Kidney capillary endothelial cell (primary cell): ENCODE measurements around the gene LRRC37A3.
A peak's percentile ranks its signal among the peaks of the same experiment; 100 is the strongest.
"Not testable (repeated sequence)": the region's sequence is repeated elsewhere in the genome, so short reads cannot be mapped to it uniquely, and the experiment has no call there.

Source experiments
- DNase-seq: peaks from one replicate; pipeline ENCODE4 v3.0.0-alpha.2; 2018; ENCODE audit warnings: low spot score

LRRC37A3 gene

DNA sequence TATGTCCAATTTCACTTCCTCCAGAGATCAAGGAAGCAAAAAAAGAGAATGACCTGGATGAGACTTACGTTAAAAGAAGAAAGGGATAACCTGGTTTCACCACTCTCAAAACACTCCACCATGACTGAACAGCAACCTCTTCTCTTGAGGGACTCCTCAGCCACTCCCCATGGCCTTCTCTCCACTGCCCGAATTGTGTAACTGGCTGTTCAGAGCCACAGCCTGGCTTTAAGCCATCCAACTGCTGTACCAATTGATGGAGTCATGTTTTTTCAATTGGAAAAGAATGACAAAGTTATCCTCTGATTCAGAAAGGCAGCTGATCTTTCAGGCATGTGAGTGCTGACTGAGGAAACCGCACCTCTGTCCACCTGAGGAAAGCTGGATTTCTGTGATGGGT is 85.2 kb downstream of the LRRC37A3 start:
- DNase-seq: not testable (repeated sequence)

DNA sequence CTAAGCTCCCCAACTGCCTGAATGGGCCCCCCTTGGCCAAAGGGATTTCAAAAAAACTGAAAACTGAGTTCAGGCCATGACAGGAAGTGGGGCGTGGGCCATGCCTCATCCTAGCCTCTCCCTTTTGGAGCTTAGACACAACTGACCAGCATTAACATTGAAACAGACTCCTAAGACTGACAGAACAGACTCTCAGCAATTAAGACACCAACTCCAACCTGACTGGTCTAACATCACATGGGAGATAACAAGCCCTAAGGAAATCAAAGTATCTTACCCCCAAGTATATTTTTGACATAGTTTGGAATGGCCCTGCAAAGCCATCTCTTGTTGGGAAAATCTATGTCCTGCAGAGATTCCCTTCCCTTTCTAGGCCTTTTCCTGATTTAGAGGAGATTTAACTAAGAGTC is 88.6 kb downstream of the LRRC37A3 start:
- not testable (repeated sequence) for DNase-seq

DNA sequence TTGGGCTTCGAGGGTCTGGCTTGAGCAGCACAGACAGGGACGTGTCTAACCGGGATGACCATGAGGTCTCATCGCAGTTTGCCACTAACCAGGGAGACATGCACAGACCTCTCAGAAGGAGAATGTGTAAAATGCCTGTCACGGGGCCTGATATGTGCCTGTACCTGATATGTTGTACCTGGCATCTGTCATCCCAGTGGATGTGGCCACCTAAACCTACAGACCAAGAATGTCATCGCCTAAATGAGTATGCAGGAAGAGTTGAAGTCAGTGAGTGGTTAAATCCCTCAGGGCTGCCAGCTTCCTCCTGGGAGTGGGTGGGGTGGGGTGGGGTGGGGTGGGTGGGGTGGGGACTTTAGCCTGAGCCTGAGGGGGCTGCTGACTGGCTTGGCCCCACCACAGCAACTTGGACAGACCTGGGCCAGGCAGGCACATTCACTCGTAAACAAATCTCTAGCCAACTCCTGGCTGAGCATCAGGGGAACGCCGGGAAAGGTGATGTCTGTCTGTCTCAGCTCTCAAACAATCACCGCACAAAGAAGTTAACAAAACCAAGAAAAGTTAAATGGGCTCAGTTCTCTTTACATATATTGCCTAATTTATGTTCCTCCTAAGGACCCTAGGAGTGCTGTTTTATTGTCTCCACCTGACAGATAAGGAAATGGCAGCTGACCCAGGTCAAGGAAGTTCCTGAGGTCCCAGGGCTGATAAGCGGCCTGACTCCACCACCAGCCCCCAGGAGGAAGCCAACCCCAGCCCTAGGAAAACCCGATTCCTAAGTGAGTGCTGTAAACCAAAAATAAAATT is 89.3 kb downstream of the LRRC37A3 start:
- DNase-seq: not testable (repeated sequence)

DNA sequence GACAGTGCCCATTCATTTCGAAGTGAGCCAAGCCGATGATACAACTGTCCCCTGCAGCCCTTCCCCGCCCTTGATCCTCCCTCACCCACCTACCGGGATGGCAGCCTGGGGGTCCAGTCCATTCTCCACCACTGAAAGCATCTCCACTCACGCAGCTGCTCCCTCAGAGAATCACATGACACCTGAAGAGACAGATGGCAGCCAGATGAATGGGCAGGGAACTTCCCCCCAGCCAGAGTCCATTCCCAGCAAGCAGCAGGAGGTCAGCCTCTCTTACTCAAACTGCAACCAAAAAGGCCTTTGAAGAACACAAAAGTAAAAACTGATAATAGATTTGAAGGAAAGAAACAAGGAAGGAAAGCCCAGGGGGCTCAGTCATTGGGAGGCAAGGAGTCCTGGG is 90.2 kb downstream of the LRRC37A3 start:
- not testable (repeated sequence) for DNase-seq

DNA sequence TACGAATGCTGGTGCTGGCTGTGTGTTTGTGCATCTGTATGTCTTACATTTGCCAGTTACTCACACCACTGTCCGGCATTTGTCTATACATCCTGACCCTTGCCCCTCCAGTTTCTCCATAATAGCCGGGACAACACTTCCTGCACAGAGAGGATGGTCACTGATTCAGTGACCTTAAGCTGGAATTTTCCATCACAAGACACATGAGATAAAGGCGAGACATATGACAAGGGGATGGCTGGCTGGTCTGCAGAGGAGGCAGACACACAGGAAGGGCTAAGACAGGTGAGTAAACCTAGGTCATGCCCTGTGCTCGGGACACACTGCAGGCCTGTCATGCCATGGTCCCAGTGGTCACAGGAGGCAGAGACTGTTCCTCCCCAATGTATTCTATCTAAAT is 100.4 kb downstream of the LRRC37A3 start:
- peak; percentile 66 for DNase-seq

DNA sequence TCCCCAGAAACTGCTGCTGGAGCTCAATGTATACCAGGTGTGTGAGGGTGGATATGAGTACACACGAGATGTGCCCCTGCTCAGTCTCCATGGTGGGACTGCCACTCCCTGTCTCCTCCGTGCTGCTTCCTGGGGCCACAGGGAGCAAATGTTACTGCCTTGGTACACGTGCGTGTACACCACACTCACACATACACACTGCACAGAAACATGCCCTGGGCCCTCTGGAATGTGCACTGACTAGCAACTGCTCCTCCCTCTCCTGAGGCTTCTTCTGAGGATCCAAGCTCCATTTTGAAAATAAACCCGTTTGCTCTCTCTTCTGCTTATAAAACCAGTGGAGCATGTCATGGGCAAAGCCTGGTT is 103.5 kb downstream of the LRRC37A3 start:
- DNase-seq: not testable (repeated sequence)

DNA sequence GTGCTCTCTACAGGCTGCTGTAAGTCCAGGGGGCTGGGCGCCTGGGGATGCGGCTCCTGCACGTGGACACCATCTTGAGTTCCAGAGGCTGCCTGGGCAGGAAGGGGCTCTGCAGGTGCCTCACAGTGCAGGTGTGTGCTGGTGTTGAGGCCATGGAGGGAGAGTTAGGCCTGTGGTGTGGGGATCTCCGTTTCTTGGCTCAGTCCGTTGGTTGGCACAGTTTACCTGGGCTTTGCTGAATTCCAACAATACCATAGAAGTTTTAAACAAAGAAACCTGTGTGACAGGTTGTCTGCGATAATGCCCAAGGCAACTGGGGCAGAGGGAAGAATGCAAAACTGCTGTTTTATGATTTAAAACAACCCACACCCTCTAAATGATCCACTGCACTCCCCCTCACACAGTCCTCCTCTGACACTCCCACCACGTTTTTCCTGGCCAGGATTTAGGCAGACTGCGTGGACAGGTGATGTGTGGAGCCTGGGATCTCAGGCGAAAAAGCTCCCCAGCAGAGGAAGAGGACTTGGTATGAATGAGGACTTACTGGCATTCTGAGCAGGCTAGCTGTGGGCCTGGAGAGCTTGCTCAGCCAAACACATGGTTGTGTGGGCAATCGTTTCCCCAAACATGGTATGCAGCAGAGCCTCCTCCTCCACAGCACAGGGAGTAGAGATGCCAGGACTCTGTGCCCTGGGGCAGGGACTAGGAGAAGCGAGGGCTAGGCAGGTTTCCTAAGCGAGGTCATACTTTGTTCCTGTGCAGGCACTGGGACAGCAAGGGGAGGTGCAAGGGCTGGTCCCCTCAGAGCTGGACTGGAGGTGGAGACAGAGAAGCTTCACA is 104.1 kb downstream of the LRRC37A3 start:
- not testable (repeated sequence) for DNase-seq

DNA sequence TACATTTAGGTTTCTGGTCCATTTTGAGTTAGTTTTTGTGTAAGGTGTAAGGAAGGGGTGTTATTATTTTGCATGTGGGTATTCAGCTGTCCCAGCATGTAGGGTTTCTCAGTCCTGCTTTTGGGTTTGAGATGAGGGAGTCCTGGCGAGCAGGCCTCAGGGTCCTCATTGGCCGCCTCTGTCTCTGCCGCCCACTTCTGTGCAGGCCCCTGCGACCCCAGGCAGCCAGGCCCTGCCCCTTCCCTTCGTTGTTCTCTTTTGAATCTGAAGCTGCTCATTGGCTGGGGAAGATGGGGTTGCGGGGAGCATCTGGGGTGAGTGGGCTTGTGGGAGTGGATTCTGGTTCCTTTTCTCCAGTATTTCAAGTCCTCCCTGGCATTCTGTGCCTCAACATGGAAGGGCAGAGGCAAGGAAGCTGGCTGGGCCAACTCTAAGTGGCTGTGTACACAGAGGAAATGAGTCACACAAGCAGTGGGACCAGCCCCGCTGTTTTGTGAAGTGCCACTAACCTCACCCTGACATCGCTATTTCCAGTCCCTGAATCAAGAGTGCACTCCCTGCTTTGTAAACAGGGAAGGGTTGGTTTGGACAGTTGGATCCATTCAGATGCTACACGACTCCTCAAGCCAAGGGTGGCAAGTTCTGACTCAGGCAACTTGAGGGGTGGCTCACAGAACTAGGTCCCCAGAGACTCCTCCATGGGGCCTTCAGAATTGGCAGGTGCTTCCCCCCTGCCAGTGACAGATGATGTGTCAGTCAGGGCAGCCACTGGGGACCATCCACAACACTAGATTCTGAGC is 110.9 kb downstream of the LRRC37A3 start:
- peak; percentile 67 for DNase-seq
